Inferior parietal cortex (tissue), 1 donor: ENCODE results near the gene AMFR.

Source experiments
- DNase-seq: peaks from one replicate; pipeline ENCODE4 v3.0.0-alpha.2; 2016; ENCODE audit errors: extremely low spot score

The AMFR gene

DNA sequence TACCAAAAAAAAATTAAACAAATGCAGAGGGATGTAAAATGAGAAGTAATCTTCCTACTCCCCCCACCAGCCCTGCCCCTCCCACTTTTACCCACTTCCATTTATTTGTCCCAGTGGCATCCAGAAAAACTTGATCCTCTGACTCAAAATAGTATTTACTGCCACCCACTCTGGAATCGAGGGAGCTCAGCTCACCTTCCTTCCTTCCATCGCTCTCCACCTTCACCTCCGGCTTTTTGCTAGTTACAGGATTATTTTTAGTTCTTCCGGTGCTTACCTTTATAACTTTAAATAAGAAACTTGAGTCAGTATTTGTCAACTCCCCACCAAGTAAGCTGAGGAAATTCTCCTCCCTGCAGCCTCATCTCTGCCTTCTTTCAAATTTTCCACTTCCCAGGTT lies 94.9 kb downstream of the AMFR start:
- DNase-seq, result no peak

- no peak for DNase-seq
Measured at GRCh38 chr16:56329887-56330286, 95.5 kb downstream of the AMFR start.

DNA sequence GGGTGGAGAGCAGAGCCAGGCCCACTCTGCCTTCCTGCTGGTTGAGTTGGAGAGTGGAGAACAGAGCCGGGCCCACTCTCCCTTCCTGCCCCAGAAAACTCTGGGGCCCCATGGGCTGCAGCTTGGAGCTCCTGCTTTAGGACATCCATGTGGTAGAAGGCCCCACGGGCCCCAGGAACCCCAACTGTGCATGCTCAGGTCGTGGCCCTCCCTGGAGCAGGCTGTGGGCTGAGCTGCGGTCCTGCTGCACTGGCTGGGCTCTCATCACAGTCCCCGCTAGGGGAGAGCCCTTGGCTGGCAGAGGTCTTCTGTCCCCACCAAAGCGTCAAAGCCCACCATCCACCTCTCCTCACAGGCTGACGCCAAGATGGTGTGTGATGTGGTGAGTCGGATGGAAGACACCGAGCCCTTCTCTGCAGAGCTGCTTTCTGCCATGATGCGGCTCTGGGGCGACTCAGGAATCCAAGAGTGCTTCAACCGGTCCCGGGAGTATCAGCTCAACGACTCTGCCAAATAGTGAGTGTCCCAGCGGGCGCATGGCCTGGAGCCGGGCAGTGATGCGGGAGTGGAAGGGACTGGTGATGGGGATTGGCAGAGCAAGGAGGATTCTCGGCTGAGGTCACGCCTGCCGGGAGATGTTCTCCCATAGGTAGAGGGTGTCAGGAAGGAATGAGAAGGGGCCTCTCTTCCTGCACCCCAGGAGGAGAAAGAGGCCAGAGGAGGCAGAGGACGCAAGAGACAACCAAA lies 96.9 kb downstream of the AMFR start:
- DNase-seq, result no peak

- DNase-seq, result no peak
Measured at GRCh38 chr16:56327929-56328258, 97.5 kb downstream of the AMFR start.

DNA sequence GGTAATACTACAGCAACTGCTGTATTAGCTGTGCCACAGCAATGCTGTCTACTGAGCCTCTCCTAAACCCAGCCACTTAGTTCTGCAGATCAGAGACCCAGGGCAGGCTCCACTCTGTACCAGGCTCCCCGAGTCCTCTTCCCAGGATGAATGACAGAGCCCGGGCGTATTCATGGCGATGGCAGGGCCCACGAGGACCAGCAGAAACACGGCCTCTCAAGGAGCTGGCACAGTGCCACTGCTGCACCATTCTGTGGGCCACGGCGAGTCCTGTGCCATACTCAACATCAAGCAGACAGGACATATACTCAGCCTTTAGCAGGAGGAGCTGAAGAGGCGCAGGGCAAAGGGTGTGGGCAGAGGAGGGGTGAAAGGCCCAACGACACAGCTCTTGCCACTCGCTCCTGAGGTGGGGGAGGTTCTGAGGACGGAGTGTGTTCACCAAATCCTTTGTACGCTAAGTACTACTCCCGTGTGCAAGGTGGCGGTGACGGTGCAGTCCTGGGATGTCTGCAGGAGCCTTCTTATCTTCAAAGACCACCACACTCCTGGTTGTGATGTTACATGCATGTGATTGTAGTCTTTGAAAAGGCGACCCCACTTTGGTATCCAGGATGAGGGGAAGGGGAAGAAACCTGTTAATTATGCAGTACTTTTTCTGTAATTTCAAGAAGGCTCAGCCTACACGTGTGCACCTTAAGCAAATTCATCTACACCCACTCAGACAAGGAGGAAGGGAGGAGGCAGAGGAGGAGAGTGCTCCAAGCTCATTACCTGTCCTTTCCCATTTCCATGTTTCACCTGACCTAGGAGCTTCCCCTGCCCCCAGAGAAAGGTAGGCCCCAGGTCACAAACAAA lies 98.0 kb downstream of the AMFR start:
- DNase-seq, result no peak

- DNase-seq, result no peak
Measured at GRCh38 chr16:56325956-56326355, 99.4 kb downstream of the AMFR start.

DNA sequence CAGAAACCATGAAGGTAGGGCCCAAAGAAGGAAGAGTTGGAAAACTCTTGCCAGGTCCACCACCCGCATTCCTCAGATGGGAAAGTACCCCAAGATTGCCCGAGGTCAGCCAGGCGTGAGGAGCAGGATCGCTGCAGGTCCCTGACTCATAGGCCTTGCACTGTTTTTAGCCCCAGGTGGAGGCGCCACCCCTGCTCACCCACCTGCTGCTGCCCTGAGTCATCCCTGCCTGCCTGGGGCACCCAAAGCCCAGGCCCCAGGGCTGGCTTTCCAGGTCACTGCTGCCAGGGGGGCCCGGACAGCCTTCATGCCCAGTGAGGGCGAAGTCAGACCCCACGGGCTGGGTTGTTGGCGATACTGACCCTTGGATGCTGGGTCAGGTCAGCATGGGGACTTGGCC lies 100.9 kb downstream of the AMFR start:
- DNase-seq, result no peak

DNA sequence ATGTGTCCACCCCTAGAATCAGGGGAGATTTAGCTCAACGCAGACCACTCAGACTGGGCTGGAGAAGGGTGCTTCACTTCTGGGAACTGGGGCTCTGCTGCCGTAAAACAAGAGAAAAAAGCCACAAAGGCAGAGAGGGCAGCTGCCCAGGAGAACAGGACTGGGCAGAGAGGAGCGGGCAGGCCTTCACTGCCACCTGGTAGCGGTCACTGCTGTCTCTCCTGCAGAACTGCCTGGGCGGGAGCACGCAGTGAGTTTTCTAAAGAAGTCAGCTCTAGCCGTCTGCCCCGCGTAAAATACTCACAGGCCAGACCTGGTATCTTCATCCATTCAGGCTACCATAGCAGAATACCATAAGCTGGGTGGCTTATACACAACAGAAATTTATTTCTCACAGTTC lies 103.8 kb downstream of the AMFR start:
- no peak for DNase-seq

DNA sequence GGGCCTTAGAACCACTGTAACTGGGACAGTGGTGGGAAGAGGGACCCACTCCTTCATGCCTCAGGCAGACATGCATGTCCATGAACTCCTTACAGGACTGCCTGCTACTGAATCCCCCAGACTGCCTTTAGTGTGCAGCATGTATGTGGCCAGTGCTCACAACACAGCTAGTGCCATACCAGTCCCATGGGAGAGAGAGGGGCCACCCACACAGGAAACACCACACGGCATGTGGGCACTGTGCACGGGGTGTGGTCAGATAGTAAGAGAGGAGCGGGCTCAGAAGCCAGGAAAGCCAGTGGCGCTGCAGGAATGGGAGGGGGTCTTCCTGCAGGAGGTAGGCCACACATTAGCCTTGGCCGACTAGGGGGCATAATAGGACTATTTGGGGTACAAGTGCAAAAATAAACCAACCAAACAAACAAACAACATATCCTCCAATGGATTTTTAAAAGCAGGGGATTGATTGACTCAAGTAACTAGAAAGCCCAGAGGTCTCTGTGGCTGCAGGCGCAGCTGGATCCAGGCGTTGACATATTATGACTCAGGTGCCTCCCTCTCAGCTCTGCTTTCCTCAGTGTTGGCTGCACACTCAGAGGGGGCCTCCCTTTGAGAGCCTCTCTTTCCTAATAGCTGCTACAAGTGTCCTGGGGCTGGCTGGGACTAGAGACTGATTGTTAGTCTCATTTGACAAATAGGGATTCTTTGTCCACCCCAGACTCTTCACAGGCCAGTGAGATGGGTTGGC lies 104.4 kb downstream of the AMFR start:
- DNase-seq, result no peak

- DNase-seq, result no peak
Measured at GRCh38 chr16:56320056-56320455, 105.3 kb downstream of the AMFR start.

GRCh38 chr16:56319376-56319775 lies 106.0 kb downstream of the AMFR start:
- no peak for DNase-seq

DNA sequence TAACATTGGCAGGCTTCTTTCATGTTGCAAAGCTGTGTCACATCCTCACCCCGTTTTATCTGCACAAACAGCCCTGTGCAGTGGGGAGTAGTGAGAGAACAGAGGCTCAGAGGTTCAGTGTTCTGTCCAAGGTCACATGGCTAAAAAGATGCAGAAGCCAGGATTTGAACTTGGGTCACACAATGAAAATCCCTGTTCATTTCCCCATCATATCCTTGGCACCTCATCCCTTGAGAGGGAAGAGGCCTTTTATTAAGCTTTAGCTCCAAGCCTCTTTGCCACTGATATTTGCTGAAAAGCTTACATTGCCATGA lies 106.6 kb downstream of the AMFR start:
- DNase-seq, result no peak

DNA sequence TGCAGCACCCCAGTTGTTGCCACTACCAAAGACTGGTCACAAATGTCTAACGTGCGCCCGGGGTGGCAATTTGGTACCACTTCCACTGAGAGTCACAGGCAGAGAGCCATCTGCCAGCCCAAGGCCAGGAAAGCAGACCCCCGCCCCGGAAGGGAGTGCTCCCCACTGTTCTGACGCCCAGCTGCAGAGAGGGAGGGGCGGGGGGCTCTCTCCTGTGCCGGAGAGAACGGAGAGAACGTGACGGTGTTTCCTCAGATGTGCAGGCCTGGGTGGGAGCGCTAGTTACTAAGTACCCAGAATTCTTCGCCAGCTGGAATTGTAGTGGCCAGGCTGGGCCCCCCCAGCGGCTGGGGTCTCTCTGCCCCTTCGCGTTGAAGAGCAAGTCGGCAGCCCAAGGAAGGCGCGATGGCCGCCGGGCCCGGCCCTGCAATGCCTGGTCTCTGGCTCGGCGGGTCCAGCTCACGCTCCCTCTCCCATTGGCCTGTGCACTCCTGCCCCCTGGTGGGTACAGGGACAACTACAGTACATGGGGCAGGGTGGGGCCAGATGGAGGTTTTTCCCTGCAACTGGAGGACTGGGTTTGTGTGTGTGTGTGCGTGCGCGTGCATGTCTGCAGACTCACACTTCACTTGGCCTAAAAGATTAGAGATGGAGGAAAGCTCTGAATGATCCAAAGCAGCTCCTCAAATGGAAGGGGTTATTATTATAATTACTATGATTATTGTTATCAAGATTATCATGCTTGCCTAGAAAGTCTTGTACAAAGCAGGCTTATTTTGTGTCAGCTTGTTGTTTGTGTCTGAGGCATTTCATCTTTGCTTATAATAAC lies 107.1 kb downstream of the AMFR start:
- peak; percentile 94 for DNase-seq

DNA sequence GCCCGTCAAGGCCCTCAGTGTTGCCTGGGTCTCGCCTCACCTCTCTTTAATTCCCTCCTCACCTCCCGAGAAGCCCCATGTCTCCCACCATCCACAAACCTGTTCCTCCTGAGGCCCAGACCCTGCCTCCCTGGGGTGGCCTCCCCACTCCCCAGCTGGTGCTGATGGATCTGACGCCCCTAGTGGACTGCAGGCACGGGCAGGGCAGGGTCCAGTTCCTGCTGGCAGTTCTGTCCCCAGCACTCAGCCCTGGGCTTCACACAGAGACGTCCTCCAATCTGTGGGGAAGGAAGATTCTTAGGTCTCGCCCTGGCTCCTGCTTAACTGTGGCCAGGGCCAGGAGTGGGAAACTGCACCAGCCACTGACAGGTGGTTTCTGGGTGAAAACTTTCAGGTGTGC lies 108.8 kb downstream of the AMFR start:
- no peak for DNase-seq

DNA sequence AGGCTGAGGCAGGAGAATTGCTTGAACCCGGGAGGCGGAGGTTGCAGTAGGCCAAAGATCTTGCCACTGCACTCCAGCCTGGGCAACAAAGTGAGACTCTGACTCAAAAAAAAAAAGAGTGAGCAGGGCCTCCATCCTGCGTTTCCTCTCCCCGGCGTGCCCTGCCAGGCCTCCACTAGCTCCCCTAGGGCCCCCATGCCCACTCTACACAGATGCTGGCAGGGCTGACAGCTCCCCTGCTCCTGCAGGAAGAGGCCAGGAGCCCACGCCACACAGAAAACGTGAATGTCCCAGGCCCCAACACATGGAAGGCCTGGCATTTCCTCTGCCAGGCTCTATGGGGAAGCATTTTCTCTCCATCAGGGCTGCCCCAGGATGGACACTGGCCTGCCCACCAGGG lies 109.4 kb downstream of the AMFR start:
- DNase-seq, result no peak

DNA sequence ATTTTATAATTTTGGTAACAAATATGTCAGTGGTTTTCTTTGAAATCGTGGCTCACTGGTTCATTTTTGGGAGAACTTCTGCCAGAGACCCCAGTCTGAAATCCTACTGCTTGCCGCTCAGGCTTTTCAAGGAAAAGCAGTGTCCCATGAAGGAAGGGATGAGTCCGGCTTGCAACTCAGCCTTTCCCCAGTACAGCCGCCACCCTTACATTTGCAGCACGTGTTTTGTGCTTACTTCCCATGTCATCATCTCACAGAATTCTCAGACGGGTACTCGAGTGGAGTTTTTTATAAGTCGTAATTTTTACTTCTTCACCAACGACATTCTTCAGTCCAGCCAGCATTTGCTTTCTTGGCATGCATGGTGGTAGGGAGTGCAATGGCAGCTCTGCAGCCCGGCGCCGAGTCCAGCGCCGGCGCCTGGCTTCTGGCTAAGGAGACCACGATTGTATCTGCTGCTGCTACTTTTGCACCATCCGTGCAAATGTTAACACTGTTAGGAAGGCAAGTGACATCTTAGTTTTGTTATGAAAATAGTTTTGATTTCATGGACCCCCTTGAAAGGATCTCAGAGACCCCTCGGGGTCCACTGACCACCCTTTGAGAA lies 111.0 kb downstream of the AMFR start:
- DNase-seq, result no peak

GRCh38 chr16:56312556-56312955 lies 112.8 kb downstream of the AMFR start:
- DNase-seq, result no peak

- no peak for DNase-seq
Measured at GRCh38 chr16:56312028-56312300, 113.4 kb downstream of the AMFR start.
